DMS53 (cell line): ENCODE measurements around the gene AP1M2.
"Not testable (repeated sequence)": the region's sequence is repeated elsewhere in the genome, so short reads cannot be mapped to it uniquely, and the experiment has no call there.

Source experiments
- DNase-seq: peaks from one replicate; lab custom pipeline; 2025; lab: John Stamatoyannopoulos, UW

AP1M2 gene

DNA sequence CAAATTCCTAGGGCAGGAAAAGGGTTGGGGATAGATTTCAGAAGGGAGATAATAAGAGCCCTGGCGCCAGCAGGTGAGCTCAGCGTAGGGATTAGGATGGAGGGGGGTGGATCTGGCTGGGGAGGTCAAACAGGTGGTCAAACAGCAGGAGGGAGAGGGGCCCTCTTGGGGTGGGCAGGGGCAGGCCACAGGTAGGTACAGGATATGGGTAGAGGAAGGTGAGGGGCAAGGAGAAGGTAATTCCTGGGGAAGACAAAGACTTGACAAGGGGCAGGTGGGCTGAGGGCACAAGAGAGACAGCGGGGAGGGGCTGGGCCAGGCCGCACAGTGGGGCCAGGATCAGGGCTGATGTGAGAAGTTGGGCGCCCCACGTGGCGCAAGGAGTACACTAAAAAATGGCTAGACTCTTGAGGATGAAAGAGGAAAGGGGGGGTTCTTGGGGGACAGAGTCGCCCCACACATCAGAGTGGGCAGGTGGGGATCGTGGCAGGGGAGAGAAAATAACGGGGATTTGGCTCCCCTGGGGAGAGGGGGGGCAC, 22.0 kb downstream of the AP1M2 start:
- peak; percentile 49 for DNase-seq

DNA sequence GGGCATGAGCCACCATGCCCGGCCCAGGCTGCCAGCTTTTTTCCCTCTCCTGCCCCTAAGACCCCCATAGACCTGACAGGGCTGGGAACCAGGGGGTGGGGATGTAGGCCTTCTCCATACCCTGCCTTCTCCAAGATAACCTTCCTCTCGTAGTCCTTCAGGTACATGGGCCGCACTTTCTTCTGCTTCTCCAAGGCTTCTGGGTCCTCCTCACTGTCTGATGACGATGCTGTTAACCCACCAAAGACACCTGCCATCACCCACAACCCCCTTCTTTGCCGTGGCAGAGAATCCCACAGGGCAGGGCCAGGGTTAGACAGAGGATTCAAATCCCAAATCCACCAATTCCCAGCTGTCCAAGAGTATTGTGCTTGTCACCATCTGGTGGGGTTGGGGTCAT, 24.5 kb downstream of the AP1M2 start:
- no peak for DNase-seq

GRCh38 chr19:10560154-10560553, 27.0 kb downstream of the AP1M2 start:
- no peak for DNase-seq

DNA sequence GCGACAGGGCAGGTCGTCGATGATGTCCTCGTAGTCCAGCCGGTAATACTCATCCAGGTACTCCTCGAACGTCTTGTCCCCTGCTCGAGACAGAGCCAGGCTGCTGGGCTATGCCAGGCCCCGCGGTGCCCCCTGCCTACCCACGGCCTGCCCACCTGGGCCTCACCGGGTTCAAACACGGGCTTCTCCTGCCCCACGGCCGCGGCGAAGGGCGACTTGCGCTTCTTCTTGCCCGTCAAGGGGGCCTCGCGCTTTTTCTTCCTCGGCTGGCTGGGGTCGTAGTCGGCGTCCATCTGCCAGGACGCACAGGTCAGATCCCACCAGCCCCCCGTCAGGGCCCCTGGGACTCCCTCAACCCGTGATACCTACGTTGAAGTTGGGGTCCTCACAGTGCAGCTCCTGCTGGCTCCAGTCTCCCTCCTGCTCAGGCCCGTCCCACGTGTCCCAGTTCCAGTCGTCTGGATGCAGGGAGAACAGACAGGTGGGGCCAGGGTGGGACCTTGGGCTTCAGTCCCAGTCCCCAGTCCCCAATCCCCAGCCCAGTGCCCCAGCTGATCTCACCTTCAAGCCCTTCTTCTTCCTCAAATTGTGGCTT, 29.4 kb downstream of the AP1M2 start:
- no peak for DNase-seq

GRCh38 chr19:10555610-10555973, 31.5 kb downstream of the AP1M2 start:
- DNase-seq: no peak

- DNase-seq: no peak
These were observed 32.1 kb downstream of the AP1M2 start for GRCh38 chr19:10554760-10555609.

GRCh38 chr19:10553943-10554381, 33.1 kb downstream of the AP1M2 start:
- no peak for DNase-seq

DNA sequence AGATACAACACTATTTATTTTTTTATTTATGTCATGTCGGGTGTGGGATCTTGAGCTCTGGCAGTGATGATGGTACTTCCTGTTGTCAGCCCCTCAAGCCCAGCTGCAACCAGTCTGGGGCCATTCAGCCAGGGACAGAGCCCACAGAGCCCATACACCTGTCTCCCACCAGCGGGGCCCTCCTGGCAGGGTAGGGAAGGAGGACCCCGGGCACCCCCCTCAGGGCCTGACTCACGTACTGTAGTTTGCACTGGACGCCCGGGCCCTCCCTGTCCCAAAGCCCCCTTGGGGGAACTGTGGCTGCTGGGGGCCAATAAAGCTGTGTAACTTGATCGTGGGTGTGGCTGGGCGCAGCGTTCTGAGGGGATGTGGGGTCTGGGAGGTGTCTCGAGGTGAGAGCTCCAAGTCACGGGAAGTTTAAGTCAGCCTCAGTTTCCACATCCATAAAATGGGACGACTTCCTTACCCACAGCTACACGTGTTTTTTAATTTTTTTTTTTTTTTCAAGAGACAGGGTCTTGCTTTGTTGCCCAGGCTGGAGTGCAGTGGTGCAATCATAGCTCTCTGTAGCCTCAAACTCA, 33.9 kb downstream of the AP1M2 start:
- DNase-seq: peak; percentile 15

- peak; percentile 39 for DNase-seq
These were observed 34.5 kb downstream of the AP1M2 start for GRCh38 chr19:10552510-10553053.

DNA sequence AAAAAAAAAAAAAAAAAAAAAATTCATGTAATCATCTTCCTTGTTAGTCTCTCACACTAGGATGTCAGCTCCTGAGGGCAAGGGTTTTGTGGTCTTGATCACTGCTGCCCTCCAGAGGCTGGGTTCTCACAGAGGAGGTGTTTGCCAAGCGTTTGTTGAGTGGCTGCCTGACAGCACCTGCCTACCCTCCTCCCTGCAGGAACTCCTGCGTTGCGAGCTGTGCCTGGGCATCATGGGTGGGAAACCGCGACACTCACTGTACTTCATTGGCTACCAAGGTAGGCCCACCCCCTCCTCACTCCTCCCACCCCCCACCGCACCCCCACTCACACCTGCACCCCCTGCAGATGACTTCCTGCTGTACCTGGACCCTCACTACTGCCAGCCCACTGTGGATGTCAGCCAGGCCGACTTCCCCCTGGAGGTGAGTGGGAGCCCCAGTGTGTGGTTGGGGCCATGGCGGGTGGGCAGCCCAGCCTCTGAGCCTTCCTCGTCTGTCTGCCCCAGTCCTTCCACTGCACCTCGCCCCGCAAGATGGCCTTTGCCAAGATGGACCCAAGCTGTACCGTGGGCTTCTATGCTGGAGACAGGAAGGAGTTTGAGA, 35.3 kb downstream of the AP1M2 start:
- DNase-seq: peak; percentile 81

- DNase-seq: not testable (repeated sequence)
These were observed 36.1 kb downstream of the AP1M2 start for GRCh38 chr19:10551006-10551405.

DNA sequence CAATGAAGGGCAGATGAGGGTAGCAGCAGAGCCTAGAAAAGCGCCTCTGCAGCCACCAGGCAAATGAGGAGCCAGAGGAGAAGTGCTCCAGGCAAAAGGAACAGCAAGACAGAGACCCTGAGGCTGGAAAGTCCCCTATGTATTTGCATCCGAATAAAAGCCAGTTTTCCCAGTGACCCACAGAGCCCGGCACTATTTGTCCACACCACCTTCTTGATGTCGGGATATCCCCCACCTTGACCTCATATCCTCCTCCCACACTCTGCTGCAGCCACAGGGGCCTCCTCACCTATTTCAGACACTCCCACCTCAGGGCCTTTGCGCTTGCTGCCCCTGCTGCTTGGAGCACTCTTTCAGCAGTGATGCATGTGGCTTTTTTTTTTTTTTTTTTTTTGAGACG, 36.8 kb downstream of the AP1M2 start:
- DNase-seq: no peak

GRCh38 chr19:10549733-10550132, 37.4 kb downstream of the AP1M2 start:
- DNase-seq: no peak

DNA sequence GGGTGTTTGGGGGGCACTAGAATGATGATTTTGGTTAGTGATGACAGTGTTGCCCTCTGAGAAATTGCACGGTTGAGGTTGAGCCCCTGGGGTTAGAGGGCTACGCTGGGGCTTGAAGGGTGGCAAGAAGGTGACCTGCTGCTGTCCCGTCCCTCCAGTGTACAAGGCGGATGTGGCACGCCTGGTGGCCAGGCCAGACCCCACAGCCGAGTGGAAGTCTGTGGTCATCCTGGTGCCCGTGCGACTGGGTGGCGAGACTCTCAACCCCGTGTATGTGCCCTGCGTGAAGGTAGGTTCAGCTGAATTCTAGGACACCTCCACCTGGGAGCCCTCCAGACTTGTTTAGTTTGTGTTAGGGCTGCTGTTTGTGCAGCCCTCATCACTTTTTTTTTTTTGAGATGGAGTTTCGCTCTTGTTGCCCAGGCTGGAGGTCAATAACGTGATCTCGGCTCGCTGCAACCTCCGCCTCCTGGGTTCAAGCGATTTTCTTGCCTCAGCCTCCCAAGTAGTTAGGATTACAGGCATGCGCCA, 38.3 kb downstream of the AP1M2 start:
- no peak for DNase-seq

DNA sequence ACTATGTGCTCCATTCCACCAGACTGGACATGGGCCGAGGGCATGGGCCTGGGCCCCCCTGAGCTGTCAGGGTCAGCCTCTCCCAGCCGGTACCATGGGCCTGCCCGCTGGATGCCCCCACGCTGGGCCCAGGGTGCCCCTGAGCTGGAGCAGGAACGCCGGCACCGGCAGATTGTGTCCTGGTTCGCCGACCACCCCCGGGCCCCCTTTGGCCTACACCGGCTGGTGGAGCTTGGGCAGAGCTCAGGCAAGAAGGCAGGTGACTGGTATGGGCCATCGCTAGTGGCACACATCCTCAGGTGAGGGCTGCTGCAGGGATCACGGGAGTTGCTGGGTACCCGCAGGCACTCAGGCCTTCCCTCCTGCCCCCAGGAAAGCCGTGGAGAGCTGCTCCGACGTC, 40.3 kb downstream of the AP1M2 start:
- no peak for DNase-seq

DNA sequence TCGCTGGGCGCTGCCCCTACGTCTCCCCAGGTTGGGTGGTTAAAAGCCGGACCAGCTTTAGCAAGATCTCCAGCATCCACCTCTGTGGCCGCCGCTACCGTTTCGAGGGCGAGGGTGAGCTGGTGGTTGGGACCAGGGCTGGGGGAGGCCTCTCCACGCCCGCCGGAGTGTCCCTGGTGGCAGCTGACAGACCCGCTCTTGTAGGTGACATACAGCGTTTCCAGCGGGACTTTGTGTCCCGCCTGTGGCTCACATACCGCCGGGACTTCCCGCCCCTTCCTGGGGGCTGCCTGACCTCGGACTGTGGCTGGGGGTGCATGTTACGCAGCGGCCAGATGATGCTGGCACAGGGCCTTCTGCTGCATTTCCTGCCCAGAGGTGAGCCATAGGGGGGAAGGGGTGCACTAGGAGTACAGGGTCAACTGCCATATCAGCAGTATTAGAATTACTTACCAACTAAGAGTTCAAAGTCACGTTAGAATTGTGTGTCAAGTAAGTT, 42.3 kb downstream of the AP1M2 start:
- DNase-seq: no peak

DNA sequence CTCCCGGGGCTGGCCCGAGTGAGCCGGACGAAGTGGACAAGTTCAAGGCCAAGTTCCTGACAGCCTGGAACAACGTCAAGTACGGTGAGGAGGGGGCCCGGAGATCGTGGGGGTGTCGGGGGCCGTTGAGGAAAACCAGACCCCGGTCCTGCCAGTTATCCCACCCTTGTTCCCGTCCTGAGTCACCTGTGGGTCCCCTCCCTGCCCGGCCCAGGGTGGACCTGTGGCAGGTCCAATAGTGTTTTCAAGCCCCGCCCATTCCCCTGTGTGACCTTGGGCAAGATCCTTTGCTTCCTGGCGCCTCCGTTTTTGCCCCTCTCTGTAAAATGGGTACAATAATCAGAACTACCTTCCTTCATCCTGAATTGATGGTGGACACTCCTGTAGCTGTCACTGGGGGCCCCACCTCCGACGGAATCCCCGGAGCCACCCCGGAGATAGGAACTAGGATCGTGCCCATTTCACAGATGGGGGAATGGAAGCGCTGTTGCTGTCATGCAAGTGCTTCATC, 42.8 kb downstream of the AP1M2 start:
- DNase-seq: peak; percentile 56

DNA sequence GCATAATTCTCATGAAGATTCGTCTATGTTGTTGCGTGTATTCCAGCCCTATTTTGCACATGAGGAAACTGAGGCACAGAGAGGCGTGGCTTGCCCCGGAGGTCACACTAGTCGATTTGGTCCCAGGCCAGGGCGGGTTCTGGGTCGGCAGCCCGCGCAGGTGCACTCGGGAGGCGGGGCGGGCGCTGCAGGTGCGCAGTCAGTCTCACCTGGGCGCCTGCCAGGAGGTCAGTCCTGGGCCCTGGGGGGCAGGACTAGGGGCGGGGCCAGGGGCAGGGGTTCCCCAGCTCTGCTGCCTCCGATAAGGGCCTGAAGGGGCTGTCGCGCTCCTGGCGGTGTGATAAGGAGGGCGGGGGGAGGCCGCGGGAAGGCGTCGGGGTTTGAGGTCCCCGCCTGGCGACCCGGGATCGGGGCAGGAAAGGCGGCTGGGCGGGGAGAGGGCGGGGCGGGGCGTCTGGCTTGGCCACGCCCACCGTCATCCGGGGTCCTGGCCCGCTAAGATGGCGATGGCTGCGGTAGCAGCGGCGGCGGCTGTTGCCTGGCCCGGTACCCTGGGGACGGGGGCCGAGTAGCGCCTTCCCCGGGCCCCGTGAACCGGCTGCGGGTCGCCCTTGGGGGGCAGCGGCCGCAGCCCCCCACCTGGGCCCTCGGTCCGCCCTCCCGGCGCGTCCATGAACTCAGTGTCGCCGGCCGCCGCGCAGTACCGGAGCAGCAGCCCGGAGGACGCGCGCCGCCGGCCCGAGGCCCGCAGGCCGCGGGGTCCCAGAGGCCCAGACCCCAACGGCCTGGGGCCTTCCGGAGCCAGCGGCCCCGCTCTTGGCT, 43.5 kb downstream of the AP1M2 start, which contains the start of gene ATG4D:
TSS of gene ATG4D (plus strand) at position 485 of the 822 bp plus-strand sequence. CDS start at position 672, 187 bp downstream.
- peak; percentile 96 for DNase-seq

DNA sequence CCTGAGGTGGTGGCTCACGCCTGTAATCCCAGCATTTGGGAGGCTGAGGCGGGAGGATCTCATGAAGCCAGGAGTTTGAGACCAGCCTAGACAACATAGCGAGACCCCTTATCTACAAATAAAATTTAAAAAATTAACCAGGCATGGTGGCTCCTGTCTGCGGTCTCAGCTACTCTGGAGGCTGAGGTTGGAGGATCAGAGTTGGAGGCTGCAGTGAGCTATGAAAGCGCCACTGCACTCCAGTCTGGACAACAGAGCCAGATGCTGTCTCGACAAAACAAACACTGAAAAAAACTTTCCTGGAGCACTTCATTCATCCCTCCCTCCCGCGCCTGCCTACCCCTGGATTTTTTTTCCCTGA, 44.1 kb downstream of the AP1M2 start:
- peak; percentile 84 for DNase-seq

GRCh38 chr19:10539016-10539415, 48.1 kb downstream of the AP1M2 start:
- DNase-seq: not testable (repeated sequence)
